ENCODE measurements around the gene THAP12. TPM values are rescaled to one million over a fixed set of nuclear protein-coding genes. Genes with fewer than 3 reads are reported as not detected.

Gene THAP12
- total and polyA plus RNA-seq, 4 donors = 5.6 to 21.9 (median 13.7) TPM

DNA sequence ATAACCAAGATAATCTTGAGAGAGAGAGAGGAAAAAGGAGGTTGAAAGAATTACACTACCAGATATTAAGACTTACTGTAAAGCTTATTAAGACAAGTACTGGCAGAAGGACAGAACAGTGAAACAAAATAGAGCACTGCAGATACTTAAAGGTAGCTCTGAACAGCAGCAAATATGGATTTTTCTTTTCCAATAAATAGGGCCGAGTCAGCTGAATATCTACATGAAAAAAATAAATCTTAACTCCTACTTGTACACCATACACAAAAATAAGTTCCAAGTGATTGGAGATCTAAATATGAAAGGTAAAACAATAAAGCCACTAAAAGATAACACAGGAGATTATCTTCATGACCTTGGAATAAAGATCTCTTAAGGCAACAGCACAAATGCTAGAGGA lies 12.4 kb downstream of the THAP12 start:
- H3K27me3 ChIP-seq (ENCODE audit: control insufficient read depth in 4 of 4, insufficient read depth in 4 of 4, low read length in 3 of 4) = no peaks in the 10 kb centered on the region
- H3K36me3 ChIP-seq (ENCODE audit: control insufficient read depth in 4 of 4, insufficient read depth in 3 of 4, low read depth in 1 of 4, low read length in 3 of 4) = peaks cover 0 to 3% (median 0%) of the 10 kb centered on the region in 4 donors
- 75% methylated on average over 1 of the region's 1 CpG for WGBS
- H3K4me3 ChIP-seq (ENCODE audit: low read depth in 1 of 3, low read length in 3 of 3) = no peak overlapping the region
- H3K9ac ChIP-seq (ENCODE audit: low read depth in 1 of 2, low read length in 2 of 2) = no peak overlapping the region
- DNase-seq (ENCODE audit: low spot score) = no peak
- H3K27ac ChIP-seq (ENCODE audit: low read depth in 1 of 2, low read length in 2 of 2) = no peak overlapping the region
- H3K9me3 ChIP-seq (ENCODE audit: control insufficient read depth in 4 of 4, low read length in 3 of 4) = no peaks in the 10 kb centered on the region
- peaks cover 0 to 4% (median 1%) of the 10 kb centered on the region in 4 donors for H3K4me1 ChIP-seq (ENCODE audit: control insufficient read depth in 4 of 4, insufficient read depth in 4 of 4, low read length in 3 of 4)
- TF ChIP-seq YY1 (IDR thresholded peaks at IDR 0.05) (no peak), EGR1 (IDR thresholded peaks at IDR 0.05; ENCODE audit: low read depth in 2 of 2) (no peak), FOXA2 (IDR thresholded peaks at IDR 0.05) (no peak), SP1 (IDR thresholded peaks at IDR 0.05) (no peak), NR2F2 (IDR thresholded peaks at IDR 0.05) (no peak), TAF1 (conservative IDR thresholded peaks at IDR 0.05) (no peak), HNF4A (conservative IDR thresholded peaks at IDR 0.05) (no peak), FOXA1 (IDR thresholded peaks at IDR 0.05) (no peak), HNF4G (IDR thresholded peaks at IDR 0.05) (no peak), RXRA (IDR thresholded peaks at IDR 0.05) (no peak), RAD21 (IDR thresholded peaks at IDR 0.05) (no peak), GABPA (IDR thresholded peaks at IDR 0.05 in 1 of 2, conservative IDR thresholded peaks at IDR 0.05 in 1 of 2) (no peak)
- TF ChIP-seq, protein P1, sequence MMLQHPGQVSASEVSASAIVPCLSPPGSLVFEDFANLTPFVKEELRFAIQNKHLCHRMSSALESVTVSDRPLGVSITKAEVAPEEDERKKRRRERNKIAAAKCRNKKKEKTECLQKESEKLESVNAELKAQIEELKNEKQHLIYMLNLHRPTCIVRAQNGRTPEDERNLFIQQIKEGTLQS (IDR thresholded peaks at IDR 0.05) = no peak
- TF ChIP-seq, protein P2, sequence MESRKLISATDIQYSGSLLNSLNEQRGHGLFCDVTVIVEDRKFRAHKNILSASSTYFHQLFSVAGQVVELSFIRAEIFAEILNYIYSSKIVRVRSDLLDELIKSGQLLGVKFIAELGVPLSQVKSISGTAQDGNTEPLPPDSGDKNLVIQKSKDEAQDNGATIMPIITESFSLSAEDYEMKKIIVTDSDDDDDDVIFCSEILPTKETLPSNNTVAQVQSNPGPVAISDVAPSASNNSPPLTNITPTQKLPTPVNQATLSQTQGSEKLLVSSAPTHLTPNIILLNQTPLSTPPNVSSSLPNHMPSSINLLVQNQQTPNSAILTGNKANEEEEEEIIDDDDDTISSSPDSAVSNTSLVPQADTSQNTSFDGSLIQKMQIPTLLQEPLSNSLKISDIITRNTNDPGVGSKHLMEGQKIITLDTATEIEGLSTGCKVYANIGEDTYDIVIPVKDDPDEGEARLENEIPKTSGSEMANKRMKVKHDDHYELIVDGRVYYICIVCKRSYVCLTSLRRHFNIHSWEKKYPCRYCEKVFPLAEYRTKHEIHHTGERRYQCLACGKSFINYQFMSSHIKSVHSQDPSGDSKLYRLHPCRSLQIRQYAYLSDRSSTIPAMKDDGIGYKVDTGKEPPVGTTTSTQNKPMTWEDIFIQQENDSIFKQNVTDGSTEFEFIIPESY (IDR thresholded peaks at IDR 0.05) = no peak
- TF ChIP-seq, protein P3, sequence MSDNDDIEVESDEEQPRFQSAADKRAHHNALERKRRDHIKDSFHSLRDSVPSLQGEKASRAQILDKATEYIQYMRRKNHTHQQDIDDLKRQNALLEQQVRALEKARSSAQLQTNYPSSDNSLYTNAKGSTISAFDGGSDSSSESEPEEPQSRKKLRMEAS (IDR thresholded peaks at IDR 0.05) = no peak
- TF ChIP-seq, protein P4, sequence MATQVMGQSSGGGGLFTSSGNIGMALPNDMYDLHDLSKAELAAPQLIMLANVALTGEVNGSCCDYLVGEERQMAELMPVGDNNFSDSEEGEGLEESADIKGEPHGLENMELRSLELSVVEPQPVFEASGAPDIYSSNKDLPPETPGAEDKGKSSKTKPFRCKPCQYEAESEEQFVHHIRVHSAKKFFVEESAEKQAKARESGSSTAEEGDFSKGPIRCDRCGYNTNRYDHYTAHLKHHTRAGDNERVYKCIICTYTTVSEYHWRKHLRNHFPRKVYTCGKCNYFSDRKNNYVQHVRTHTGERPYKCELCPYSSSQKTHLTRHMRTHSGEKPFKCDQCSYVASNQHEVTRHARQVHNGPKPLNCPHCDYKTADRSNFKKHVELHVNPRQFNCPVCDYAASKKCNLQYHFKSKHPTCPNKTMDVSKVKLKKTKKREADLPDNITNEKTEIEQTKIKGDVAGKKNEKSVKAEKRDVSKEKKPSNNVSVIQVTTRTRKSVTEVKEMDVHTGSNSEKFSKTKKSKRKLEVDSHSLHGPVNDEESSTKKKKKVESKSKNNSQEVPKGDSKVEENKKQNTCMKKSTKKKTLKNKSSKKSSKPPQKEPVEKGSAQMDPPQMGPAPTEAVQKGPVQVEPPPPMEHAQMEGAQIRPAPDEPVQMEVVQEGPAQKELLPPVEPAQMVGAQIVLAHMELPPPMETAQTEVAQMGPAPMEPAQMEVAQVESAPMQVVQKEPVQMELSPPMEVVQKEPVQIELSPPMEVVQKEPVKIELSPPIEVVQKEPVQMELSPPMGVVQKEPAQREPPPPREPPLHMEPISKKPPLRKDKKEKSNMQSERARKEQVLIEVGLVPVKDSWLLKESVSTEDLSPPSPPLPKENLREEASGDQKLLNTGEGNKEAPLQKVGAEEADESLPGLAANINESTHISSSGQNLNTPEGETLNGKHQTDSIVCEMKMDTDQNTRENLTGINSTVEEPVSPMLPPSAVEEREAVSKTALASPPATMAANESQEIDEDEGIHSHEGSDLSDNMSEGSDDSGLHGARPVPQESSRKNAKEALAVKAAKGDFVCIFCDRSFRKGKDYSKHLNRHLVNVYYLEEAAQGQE (IDR thresholded peaks at IDR 0.05) = no peak
- TF ChIP-seq, protein P5, sequence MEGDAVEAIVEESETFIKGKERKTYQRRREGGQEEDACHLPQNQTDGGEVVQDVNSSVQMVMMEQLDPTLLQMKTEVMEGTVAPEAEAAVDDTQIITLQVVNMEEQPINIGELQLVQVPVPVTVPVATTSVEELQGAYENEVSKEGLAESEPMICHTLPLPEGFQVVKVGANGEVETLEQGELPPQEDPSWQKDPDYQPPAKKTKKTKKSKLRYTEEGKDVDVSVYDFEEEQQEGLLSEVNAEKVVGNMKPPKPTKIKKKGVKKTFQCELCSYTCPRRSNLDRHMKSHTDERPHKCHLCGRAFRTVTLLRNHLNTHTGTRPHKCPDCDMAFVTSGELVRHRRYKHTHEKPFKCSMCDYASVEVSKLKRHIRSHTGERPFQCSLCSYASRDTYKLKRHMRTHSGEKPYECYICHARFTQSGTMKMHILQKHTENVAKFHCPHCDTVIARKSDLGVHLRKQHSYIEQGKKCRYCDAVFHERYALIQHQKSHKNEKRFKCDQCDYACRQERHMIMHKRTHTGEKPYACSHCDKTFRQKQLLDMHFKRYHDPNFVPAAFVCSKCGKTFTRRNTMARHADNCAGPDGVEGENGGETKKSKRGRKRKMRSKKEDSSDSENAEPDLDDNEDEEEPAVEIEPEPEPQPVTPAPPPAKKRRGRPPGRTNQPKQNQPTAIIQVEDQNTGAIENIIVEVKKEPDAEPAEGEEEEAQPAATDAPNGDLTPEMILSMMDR (IDR thresholded peaks at IDR 0.05; ENCODE audit: low read depth, low read length, missing input control) = no peak

All from liver (tissue), 9 donors.